SKM-1 (cell line): Measurements from ENCODE around the gene SOX18.

Experiments used
- DNase-seq: peaks from one replicate; lab custom pipeline; 2025; ENCODE audit not compliant: unreplicated experiment; lab: John Stamatoyannopoulos, UW

The SOX18 gene

DNA sequence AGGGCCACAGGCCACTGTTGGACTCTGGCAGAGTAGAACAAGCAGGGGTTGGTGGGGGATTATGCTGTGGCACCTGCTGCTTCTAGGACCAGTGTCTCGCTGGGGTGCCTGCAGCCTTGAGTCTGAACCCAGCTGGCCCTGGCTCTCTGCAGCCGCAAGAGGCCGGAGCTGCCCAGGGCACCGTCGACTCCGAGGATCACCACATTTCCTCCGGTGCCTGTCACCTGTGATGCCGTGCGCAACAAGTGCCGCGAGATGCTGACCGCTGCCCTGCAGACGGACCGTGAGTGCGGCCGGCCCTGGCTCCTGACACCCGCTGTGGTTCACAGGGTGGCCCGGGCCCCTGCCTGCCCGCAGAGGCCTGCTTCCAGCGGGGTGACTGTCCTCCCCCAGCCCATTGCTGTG, 19.8 kb upstream of the SOX18 start:
- DNase-seq: no peak

DNA sequence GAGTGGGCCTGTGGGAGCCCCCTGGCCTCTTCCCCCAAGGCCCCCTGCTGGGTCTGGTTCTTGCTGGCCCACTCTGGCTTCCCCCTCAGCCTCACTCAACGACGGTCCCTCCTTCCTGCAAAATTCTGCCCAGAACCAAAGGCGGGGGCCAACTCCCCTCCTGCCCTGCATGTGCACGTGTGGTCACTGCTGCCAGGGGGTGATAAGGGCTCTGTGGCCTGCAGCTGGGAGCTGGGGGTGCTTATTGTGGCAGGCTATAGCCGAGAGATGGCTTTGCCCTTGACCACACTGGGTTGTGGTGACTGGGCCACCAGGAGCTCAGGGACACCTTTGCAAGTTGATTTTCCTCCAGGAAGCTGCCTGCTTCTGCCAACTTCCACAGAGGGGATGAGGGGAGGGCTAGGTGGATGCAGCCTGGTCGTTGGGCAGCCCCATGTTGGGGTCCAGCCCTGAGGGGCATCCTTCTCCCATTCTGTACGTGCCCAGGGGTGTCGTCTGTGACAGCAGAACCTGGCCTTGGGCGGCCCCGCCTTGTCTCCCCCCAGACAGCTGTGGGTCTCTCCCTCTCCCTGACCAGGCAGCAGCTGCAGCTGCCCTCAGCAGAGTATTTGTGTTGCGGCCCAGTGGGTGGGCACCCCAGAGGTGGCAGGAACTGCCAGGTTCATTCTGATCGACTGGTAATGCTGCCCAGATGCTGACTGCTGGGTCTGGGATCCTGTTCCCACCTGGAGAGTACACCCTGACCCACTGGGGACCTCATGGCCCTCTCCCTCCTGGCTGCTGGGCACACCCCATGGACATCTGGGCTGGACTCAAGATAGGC, 19.2 kb upstream of the SOX18 start:
- DNase-seq: no peak

DNA sequence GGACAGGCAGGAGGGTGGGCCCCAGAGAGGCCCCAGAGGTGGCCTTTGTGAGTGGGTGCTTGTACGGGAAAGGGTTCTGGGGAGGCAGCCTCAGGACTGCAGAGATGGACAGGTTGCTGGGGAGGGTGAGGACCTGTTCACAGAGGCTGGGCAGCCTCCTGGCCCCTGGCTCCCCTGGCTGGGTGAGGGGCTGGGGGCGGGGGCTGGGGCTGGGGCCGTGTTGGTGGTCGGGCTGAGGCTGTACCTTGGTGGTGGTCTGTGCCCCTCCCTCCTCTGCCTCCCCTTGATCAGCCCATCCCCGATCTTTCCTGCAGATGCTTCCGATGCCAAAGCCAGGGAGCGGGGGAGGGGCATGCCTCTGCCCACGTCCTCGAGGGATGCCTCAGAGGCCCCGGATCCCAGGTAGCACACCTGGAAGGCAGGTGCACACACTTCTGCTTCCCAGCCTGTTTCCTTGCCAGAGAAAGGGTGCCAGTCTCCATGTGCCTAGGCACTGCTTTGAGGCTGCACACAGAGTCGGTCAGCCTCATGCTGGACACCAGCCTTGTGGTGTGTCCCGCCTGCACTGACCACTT, 18.4 kb upstream of the SOX18 start:
- no peak for DNase-seq

DNA sequence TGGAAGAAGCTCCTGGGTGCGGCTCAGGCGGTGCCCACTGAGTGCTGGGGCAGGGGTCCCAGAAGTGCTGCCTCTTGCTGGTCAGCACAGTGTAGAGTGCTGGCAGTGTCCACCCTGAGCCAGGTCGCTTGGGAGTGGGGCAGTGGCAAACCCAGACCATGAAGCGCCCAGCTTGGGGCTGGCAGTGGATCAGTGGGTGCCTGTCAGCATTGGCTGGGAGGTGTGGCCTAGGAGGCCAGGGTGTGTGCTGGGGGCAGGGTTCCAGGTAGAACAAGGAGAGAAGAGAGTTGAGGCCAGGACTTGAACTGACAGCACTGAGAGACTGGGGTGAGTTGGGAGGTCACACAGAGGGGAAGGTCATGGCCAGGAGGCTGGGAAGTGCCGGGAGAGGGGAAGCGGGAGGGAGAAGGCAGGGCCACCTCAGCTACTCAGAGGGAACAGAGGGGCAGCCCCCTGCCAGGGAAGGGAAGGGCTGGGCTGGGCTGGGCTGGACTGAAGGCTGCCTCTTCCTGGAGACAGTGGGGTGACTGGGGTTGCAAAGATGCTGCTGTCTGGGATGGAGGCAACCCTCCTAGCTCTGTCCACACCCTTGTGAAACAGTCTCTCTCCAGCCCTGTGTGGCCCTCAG, 17.7 kb upstream of the SOX18 start:
- no peak for DNase-seq

DNA sequence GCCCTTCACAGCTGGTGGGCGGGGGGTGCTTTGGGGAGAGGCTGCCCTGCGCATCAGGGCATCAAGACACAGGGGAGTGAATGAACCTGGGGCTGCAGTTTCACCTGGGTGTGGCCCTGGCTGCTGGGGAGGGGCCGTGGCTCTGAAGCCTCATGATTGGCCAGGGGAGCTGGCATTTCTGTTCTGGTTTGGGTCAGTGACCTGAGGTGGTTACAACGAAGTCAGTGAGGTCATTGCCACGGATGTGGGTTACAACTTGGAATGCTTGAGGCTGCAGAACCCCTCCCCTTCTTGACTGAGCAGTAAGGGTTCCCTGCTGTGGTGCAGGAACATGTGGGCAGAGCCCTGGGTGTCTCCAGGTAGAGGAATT, 16.5 kb upstream of the SOX18 start:
- peak; percentile 75 for DNase-seq

DNA sequence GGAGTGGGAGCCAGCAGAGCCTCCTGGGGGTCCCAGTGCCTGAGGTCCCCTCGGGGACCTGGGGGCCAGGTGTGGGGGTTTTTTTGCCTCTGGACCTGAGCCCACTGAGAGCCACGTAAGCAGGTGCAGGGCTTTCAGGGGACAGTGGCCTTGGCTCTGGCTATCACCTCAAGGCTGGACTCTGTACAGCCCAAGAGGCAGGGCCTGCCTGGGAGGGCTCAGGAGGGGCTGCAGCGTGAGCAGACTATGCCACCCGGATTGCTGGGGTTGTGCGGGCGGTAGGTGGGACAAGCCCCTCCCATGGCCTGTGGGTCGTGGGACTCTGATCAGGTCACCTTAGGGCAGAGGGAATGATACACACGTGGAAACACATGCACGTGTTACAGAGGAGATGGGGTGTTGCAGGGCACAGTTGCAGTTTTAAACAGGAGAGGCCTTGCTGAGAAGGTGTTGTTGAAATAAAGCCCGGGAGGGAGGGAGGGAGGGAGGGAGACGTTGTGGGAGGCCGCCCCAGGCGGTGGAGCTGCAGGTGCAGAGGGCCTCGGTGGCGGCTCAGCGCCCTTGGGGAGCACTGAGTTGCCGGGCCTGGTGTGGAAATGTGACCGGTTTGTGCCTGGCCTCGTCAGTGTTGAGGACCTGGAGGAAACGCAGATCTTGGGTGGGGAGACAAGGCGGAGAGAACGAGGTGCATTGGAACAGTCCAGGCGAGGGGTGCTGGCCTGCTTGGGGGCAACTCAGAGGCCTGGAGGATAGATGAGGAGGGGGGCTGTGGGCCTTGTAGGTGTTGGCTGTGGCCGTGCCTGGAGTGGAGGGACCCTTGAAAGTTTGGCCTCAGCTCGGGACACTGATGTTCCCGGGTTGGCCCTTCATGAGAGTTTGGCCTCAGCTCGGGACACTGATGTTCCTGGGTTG, 15.9 kb upstream of the SOX18 start:
- DNase-seq: no peak

DNA sequence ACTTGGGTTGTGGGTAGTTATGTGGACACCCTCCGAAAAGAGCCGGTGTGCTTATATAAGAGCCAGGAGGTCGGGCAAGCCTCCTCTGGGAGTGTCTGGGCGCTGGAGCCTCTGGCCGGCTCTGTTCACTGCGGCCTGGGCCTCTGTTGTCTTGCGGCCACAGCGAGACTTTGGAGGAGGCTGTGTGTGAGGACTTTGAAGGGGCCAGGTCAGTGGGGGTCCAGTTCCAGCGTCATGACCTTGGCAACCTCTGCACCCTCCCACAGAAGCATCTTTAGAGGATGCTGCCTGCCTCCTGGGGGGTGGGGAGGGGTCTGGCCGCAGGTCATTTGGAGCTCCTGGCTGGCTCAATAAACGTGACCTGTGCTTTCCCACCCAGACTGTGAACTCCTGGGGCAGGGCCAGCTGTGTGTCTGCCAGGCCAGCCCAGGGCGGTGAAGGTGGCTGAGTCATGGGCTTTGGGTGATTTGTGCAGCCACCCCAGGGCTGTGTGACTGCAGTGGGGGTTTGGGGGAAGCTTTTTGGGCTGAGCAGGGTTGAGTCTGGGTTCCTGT, 14.8 kb upstream of the SOX18 start:
- DNase-seq: no peak

DNA sequence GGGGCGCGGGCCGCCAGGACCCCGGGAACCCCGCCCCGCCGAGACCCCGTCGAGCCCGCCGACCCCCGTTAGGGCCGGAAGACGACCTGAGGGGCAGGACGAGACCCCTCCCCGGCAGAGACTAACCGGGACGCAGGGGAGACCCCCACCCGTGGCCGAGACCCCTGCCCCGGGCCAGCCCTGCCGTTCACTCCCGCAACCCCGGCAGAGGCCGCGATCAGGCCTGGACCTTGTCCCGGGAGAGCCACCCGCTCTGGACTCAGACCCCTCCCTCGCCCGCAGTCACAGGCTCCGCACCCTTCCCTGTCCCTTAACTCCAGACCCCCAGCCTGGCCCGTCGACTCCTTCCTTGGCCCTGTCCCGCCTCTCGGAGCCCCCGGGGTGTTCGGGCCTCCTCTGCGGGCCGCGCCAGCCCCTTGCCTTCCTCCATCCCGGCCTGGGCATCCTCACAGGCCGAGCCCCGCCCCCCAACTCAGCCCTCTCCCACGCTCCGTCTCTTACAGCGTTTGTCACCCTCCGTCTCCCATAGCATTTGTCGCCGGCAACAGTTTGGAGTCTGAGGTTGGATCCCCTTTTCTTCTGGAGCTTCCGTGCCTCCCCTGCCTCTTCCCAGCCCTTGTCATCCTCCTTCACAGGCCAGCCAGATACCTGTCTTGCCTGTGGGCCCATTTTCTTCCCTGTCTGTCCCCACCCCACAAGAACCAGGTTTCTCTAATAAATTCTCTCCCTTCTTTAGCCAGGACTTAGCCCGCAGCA, 14.1 kb upstream of the SOX18 start:
- DNase-seq: no peak

DNA sequence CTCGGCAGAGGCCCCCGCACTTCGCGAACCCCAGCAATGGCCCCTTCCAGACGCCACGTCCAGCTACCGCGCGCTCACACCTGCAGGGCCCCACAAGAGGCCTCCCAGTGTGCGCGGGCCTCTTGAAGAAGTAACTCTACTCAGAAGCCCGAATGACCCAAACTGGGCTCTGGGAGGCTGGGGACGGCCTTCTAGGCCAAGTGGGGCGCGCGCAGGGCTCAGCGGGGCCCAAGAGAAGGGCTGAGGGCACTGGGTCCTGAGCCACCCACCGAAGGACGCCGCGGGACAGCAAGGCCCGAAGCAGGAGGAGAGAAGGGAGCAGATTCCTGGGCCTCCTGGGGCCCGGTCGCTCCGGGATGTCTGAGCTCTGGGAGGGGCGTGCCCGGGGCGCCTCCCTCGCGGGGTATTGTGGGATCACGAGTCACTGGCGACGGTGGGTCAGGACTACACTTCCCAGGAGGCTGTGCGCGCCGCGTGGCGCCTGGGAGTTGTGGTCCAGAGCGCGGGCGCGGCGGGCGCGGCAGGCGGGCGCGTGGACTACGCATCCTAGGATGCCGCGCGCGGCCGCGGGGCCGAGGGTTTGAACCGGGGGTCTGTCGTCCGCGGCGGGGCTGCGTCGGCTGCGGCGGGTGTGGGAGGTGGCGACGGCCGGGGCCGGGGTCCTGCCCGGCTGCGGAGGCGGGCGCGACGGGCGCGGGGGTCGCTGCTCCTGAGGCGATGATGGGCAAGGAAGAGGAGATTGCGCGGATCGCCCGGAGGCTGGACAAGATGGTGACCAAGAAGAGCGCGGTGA, 13.4 kb upstream of the SOX18 start, which contains the start of gene TCEA2:
TCEA2 (plus strand) TSS at position 603 of the 793 bp plus-strand sequence; CDS start at position 718, 115 bp downstream.
- DNase-seq: peak; percentile 71

DNA sequence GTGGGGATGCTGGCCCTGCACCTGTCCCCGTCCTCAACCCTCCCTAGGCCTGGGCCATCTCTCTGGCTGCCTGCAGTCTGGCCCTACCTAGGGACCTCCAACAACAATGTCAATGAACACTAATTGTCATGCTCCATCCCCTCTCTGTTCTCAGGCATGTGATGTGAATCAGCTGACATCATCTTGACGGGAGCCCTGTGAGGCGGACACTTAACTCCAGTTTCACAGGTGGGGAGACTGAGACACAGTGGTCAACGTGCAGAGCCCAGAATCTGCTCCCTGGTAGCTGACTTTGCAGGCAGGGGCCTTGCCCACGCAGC, 12.8 kb upstream of the SOX18 start:
- DNase-seq: no peak

DNA sequence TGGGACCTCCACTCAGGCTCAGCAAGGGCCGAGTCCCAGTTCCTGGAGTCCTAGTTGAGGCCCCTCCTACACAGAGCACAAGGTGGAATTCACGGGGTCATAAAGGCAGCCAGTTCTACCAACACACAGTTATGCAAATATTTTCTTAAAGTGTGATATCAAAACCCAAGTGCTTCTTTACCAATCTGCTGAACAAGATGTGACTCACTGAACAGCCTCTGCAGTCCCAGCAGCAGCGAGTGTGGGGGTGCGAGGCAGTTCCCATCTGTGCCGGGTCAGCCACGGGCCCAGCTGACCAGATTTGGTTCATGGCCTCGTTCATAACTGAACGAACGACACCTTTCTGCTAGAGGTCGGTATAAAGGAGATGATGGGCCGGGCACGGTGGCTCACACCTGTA, 9.1 kb upstream of the SOX18 start:
- no peak for DNase-seq

DNA sequence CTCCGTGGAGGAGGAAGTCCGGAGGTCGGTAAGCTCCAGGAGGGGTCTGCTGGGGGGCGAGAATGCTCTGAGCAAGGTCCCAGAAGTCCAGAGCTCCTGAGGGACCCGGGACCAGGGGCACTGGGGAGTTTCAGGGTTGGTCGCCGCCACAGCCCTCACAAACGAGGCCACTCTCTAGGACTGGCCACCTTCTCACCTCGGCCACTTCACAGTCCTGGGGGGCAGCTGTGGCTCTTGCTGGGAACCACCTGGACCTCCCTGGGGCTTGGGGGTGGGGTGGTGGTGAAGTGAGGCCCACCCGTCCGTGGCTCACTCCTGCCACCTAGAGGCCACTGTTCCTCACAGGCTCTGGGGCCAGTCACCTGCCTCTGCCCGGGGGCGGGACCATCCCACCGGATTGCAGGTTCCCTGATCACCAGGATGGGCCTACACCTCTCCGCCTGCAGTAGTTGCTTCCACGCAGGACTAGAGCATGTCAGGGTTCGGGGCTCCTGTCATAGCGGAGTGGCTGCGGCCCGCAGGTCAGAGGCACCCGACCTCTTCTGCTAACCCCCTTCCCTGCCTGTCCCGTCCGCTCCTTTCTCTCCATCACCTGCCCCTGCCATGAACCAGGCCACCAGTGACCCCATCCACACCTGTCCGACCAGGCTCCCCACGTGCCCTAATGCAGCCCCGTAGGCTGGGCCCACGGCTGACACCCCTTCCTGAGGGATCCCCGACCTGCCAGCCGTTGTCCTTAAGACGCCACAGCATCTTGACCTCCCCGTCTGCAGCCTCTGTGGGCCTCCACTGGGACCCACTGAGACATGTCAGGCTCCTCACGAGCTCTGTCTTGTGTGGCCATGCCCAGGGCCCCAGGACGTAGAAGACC, 8.4 kb upstream of the SOX18 start:
- peak; percentile 34 for DNase-seq

DNA sequence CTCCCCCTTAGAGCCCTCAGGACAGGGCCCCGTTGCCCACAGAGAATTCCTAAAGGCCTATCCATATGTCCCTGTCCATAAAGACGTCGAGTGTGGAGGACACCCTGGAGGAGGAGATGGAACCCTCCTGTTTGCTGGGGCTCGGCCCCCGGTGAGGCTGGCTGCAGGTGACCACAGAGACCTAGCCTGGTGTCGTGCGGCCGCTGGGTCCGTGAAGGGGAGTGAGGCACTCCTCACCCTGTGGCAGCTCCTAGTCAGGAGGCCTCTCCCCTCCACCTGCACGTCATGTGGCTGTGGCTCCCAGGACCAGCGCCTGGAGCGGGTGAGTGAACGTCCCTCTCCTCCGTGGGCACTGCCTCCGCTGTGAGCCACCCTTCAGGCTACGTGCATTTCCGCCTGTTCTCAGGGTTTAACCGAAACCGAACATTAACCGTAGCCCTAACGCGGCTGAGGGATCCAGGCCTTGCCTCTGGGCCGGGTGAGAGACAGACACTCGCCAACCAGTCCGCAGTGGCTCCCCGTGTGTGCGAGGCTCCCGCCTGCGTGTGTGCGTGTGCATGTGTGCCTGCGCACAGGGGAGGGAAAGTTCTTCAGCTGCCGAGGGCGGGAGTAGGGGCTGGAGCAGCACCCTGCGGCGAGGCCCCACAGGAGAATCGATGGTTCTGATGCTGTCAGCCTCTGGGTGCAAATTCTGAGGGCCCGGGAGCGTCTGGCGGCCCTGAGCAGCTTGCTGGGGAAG, 7.6 kb upstream of the SOX18 start:
- no peak for DNase-seq

DNA sequence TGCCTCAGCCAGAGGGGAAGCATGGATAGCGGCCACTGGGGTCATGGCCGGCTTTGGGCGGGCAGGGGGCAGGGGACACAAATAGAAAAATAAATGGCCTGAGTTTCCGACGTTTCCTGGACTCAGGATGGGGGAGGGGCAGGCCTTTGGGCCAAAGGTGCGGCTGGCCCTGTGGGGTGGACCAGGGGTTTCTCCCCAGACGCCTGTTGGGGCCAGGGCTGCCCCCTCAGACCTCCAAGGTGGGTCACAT, 7.1 kb upstream of the SOX18 start:
- no peak for DNase-seq

DNA sequence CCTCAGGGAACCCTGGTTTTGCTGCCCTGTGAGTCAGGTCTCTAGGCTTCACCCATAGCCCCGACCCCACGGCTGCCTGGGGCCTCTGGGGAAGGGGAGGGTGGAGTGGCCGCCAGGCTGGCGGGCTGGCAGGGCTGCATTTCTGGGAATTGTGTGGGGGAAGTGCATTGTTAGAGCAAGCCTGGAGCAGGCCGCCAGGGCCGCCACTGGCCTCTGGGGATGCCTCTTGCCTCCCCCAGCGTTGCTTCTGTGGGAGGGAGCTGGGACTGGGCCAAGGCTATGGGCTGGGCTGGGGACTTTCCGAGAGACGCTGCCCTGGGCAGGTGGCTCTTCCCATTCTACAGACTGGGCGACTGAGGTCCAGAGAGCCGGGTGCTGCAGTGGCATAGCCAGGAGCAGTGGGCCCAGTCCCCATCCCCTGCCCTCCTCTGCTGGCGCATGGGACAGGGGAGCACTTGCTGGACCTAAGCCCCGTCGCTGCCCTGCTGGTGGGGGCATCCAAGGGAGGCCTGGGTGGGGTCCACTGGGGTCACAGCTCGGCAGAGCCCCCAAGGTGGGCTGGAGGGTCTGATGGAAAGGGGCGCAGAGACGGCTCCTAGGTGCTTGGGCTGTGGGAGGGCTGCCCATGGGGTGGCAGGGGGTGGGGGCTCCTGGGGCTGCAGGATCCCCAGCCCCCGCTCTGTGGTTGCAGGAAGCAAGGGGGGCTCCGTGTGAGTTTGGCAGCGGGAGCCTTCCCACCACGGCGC, 6.6 kb upstream of the SOX18 start:
- DNase-seq: no peak

DNA sequence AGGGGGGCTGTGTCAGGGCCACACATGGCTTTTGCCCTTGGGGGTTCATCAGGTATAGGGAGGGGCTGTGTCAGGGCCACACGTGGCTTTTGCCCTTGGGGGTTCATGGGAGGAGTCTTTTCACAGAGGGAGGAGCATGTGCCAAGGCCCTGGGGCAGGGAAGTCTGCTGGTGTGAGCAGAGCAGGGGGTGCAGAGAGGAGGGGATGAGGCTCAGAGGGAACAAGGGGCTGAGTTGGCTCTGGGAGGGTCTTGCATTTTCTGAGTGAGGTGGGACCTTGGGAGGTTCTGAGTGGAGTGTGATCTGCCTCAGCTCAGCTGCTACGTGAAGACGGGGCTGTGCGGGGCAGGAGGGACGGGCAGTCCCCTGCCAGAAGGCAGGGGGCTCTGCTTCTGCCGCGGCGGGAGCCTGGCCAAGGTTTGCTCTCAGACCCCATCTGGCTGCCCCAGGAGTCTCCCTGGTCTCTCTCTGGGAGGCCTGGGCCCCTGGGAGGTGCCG, 6.0 kb upstream of the SOX18 start:
- no peak for DNase-seq
